Fibroblast of lung (primary cell): Measurements from ENCODE around the gene MAP9. TPM values are rescaled to one million over a fixed set of nuclear protein-coding genes. Genes with fewer than 3 reads are reported as not detected.

ENCODE experiments used
- DNase-seq, 2 donors: peaks; one replicate each; pipeline versions ENCODE4 v3.0.0 to v3.0.0-alpha.2; 2010; ENCODE audit warnings: low read depth in 2 of 2
- H2AFZ ChIP-seq: 2 replicates; pipeline ENCODE4 v1.5.1; 2012; ENCODE audit warnings: low read length, control low read depth, inconsistent platforms
- H3K27ac ChIP-seq: 2 replicates; pipeline ENCODE4 v1.5.1; 2011; ENCODE audit warnings: low read length, control low read depth; ENCODE audit not compliant: insufficient read depth
- H3K27me3 ChIP-seq: 2 replicates; pipeline ENCODE4 v1.5.1; 2011; ENCODE audit warnings: mild to moderate bottlenecking, low read length; ENCODE audit not compliant: control insufficient read depth, insufficient read depth
- H3K36me3 ChIP-seq: 2 replicates; pipeline ENCODE4 v1.5.1; 2011; ENCODE audit warnings: low read length; ENCODE audit not compliant: control insufficient read depth, insufficient read depth
- H3K4me1 ChIP-seq: 2 replicates; pipeline ENCODE4 v1.5.1; 2011; ENCODE audit warnings: low read length; ENCODE audit not compliant: control insufficient read depth, insufficient read depth; ENCODE audit errors: extremely low read depth
- H3K4me2 ChIP-seq: 2 replicates; pipeline ENCODE4 v1.5.1; 2011; ENCODE audit warnings: low read length, control low read depth; ENCODE audit not compliant: insufficient read depth; ENCODE audit errors: extremely low read depth
- H3K4me3 ChIP-seq, 4 experiments: fragments of 200-600 bp in 1 of 4; sonication (generic) in 1 of 4; replicated peaks in 1 of 4; 2 replicates each; pipeline ENCODE4 v1.5.1; 2011 to 2016; ENCODE audit warnings: low read length in 4 of 4, low read depth in 3 of 4, mild to moderate bottlenecking in 3 of 4, control low read depth in 2 of 4, inconsistent platforms in 1 of 4, mixed read lengths in 1 of 4; ENCODE audit not compliant: insufficient read depth in 1 of 4; ENCODE audit errors: control extremely low read depth in 1 of 4
- H3K79me2 ChIP-seq: 2 replicates; pipeline ENCODE4 v1.5.1; 2012; ENCODE audit warnings: mild to moderate bottlenecking, low read length, inconsistent platforms; ENCODE audit not compliant: control insufficient read depth, insufficient read depth
- H3K9ac ChIP-seq: 2 replicates; pipeline ENCODE4 v1.5.1; 2011; ENCODE audit warnings: mild to moderate bottlenecking, low read length, control low read depth; ENCODE audit not compliant: insufficient read depth
- H3K9me3 ChIP-seq: 2 replicates; pipeline ENCODE4 v1.5.1; 2012; ENCODE audit warnings: low read depth, low read length; ENCODE audit not compliant: control insufficient read depth, insufficient read depth
- H4K20me1 ChIP-seq: 2 replicates; pipeline ENCODE4 v1.5.1; 2011; ENCODE audit warnings: low read length; ENCODE audit not compliant: control insufficient read depth, insufficient read depth; ENCODE audit errors: extremely low read depth
- CTCF ChIP-seq, 2 donors: IDR thresholded peaks in 1 of 2; conservative IDR thresholded peaks in 1 of 2; 1 replicate in 1 of 2; 2 replicates in 1 of 2; pipeline ENCODE4 v1.5.1; 2011 to 2012; ENCODE audit warnings: low read length in 2 of 2, control low read depth in 1 of 2, inconsistent platforms in 1 of 2, low read depth in 1 of 2, mild to moderate bottlenecking in 1 of 2
- EZH2 ChIP-seq: IDR thresholded peaks from 2 replicates; pipeline ENCODE4 v1.5.1; 2012; ENCODE audit warnings: low read length, control low read depth, mild to moderate bottlenecking; ENCODE audit errors: missing control alignments
- polyA plus RNA-seq, 2 donors: library from polyadenylated mRNA; depleted of rRNA in 1 of 2; stranded (reverse) in 1 of 2; unstranded in 1 of 2; fragments of >200 nt; gene quantifications; 2 replicates each; pipeline ENCODE4 v1.2.1, GENCODE V29; 2011 to 2012; ENCODE audit warnings: missing spikeins in 1 of 2
- total RNA-seq: library from RNA; depleted of rRNA; stranded (reverse); fragments of >200 nt; gene quantifications from 2 replicates; pipeline ENCODE4 v1.2.1, GENCODE V29; 2014

MAP9 gene
- total and polyA plus RNA-seq, 2 donors (not counting 1 experiment from before 2014, with no cell fraction given), result 12.6 to 14.7 TPM

- Histone ChIP-seq H3K9me3 (no peaks in the 10 kb centered on the region), H2AFZ (no peak overlapping the region), H3K4me1 (peaks cover 5% of the 10 kb centered on the region), H3K79me2 (no peaks in the 10 kb centered on the region), H3K4me3 (no peak overlapping the region), H4K20me1 (no peaks in the 10 kb centered on the region), H3K36me3 (no peaks in the 10 kb centered on the region), H3K27ac (no peak overlapping the region), H3K27me3 (no peaks in the 10 kb centered on the region), H3K4me2 (no peak overlapping the region), H3K9ac (no peak overlapping the region)
- DNase-seq, result no peak
- TF ChIP-seq CTCF (conservative IDR thresholded peaks at IDR 0.05 in 1 of 2, IDR thresholded peaks at IDR 0.05 in 1 of 2; ENCODE audit: low read depth in 1 of 2, low read length in 2 of 2) (no peak), EZH2 (no peak)
Observed at GRCh38 chr4:155400893-155401292, 24.1 kb upstream of the MAP9 start.

GRCh38 chr4:155399974-155400697 lies 23.4 kb upstream of the MAP9 start:
- Histone ChIP-seq H3K9me3 (no peaks in the 10 kb centered on the region), H4K20me1 (no peaks in the 10 kb centered on the region), H3K4me3 (no peak overlapping the region), H3K4me1 (peaks cover 3% of the 10 kb centered on the region), H3K36me3 (no peaks in the 10 kb centered on the region), H3K27me3 (no peaks in the 10 kb centered on the region), H3K4me2 (no peak overlapping the region), H2AFZ (no peak overlapping the region), H3K79me2 (no peaks in the 10 kb centered on the region), H3K27ac (no peak overlapping the region), H3K9ac (no peak overlapping the region)
- no peak for TF ChIP-seq CTCF (conservative IDR thresholded peaks at IDR 0.05 in 1 of 2, IDR thresholded peaks at IDR 0.05 in 1 of 2; ENCODE audit: low read depth in 1 of 2, low read length in 2 of 2)
- TF ChIP-seq EZH2, result no peak
- no peak for DNase-seq

DNA sequence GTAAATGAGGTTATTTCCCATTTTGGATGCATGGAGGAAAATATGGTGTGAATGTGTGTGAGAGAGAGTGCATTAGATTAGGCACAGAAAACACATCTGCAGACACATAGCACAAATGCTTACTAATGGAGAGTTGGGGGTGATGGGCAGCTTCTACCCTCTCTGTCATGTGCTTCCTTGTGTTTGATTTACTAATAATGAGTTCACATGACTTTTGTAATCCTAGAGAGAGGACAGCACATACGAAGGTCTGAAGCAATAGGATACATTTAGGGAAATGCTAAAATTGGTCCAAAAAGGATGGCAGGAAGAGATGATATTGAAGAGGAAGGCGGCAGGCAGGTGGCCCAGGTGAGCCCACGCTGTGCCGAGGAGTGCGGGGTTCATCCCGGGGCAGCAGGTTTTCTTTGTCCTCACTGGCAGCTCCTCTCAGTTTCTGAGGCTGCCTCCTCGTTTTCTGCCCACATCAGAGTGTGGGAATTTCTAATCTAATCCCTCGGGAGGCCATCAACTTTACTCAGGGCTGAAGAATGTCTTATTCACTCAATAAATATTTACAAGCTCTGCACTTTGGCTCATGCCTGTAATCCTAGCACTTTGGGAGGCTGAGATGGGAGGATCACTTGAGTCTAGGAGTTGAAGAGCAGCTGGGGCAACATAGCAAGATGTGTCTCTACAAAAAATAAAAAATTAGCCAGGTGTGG lies 15.9 kb upstream of the MAP9 start:
- TF ChIP-seq CTCF (conservative IDR thresholded peaks at IDR 0.05 in 1 of 2, IDR thresholded peaks at IDR 0.05 in 1 of 2; ENCODE audit: low read depth in 1 of 2, low read length in 2 of 2), result no peak
- no peak for TF ChIP-seq EZH2
- Histone ChIP-seq H3K4me1 (peaks cover 7% of the 10 kb centered on the region), H3K4me3 (no peak overlapping the region), H3K9ac (no peak overlapping the region), H3K9me3 (no peaks in the 10 kb centered on the region), H2AFZ (peak overlapping the region; percentile 0), H3K27me3 (no peaks in the 10 kb centered on the region), H3K79me2 (no peaks in the 10 kb centered on the region), H3K4me2 (peak overlapping the region; percentile 68), H4K20me1 (no peaks in the 10 kb centered on the region), H3K36me3 (no peaks in the 10 kb centered on the region), H3K27ac (peak overlapping the region; percentile 35)
- peak; percentile 67 to 78 for DNase-seq
